PFSK-1 (cell line): ENCODE results near the gene TEX38.

ENCODE experiments used
- FOXP2 ChIP-seq: optimal IDR thresholded peaks from 2 replicates; pipeline ENCODE3; 2011; ENCODE audit warnings: borderline replicate concordance, control low read depth, inconsistent platforms; ENCODE audit not compliant: insufficient read depth; ENCODE audit errors: extremely low read length, extremely low read depth
- POLR2AphosphoS5 ChIP-seq: IDR thresholded peaks from 2 replicates; pipeline ENCODE4 v1.6.1; 2012; ENCODE audit warnings: low read depth, mild to moderate bottlenecking, control low read depth, low read length, moderate library complexity
- SIN3A ChIP-seq: IDR thresholded peaks from 2 replicates; pipeline ENCODE4 v1.6.1; 2012; ENCODE audit warnings: mild to moderate bottlenecking, low read length, moderate library complexity, borderline replicate concordance; ENCODE audit not compliant: insufficient read depth
- TAF1 ChIP-seq: IDR thresholded peaks from 2 replicates; pipeline ENCODE4 v1.6.1; 2012; ENCODE audit warnings: low read length, control low read depth, borderline replicate concordance; ENCODE audit not compliant: insufficient read depth
- TF ChIP-seq, protein P1 (sequence below), 2 experiments: IDR thresholded peaks; 2 replicates each; pipeline versions ENCODE4 v1.6.1 to v1.8.0; 2011 to 2012; ENCODE audit warnings: low read depth in 2 of 2, low read length in 2 of 2, control low read depth in 1 of 2, inconsistent platforms in 1 of 2, mild to moderate bottlenecking in 1 of 2, moderate library complexity in 1 of 2; ENCODE audit not compliant: insufficient read depth in 1 of 2

The TEX38 gene

DNA sequence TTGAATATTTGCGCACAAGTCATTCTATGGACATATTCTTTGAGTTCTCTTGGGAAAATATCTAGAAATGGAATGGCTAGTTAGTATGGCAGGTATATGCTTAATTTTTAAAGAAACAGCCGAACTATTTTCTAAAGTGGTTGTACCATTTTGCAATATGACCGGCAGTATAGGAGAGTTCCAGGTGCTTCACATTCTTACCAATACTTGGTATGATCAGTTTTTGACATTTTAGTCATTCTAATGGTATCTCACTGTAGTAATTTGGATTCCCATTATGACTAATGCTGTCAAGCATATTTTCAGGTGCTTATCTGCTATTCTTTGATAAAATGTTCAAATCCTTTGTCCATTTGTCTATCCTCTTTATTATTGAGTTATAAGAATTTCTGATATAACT is 24.0 kb upstream of the TEX38 start:
- TF ChIP-seq, protein P1, sequence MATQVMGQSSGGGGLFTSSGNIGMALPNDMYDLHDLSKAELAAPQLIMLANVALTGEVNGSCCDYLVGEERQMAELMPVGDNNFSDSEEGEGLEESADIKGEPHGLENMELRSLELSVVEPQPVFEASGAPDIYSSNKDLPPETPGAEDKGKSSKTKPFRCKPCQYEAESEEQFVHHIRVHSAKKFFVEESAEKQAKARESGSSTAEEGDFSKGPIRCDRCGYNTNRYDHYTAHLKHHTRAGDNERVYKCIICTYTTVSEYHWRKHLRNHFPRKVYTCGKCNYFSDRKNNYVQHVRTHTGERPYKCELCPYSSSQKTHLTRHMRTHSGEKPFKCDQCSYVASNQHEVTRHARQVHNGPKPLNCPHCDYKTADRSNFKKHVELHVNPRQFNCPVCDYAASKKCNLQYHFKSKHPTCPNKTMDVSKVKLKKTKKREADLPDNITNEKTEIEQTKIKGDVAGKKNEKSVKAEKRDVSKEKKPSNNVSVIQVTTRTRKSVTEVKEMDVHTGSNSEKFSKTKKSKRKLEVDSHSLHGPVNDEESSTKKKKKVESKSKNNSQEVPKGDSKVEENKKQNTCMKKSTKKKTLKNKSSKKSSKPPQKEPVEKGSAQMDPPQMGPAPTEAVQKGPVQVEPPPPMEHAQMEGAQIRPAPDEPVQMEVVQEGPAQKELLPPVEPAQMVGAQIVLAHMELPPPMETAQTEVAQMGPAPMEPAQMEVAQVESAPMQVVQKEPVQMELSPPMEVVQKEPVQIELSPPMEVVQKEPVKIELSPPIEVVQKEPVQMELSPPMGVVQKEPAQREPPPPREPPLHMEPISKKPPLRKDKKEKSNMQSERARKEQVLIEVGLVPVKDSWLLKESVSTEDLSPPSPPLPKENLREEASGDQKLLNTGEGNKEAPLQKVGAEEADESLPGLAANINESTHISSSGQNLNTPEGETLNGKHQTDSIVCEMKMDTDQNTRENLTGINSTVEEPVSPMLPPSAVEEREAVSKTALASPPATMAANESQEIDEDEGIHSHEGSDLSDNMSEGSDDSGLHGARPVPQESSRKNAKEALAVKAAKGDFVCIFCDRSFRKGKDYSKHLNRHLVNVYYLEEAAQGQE (IDR thresholded peaks at IDR 0.05; ENCODE audit: insufficient read depth in 1 of 2, low read depth in 2 of 2, low read length in 2 of 2): no peak
- TF ChIP-seq FOXP2 (no peak), TAF1 (no peak), POLR2AphosphoS5 (no peak), SIN3A (no peak)

DNA sequence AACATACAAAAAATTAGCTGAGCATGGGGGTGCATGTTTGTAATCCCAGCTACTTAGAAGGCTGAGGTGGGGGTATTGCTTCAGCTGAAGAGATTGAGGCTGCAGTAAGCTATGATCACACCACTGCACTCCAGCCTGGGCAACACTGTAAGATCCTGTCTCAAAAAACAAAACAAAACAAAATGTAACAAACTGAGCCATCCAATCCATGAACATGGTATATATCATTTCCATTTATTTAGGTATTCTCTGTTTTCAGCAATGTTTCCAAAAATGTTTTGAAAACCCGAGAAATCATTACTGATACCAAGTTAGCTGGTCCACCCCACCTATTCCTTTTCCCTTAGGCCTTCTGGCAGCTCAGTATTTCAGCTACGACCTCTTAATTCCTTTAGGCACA is 21.9 kb upstream of the TEX38 start:
- TF ChIP-seq FOXP2 (no peak), POLR2AphosphoS5 (no peak), TAF1 (no peak), SIN3A (no peak)
- TF ChIP-seq, protein P1 (IDR thresholded peaks at IDR 0.05; ENCODE audit: insufficient read depth in 1 of 2, low read depth in 2 of 2, low read length in 2 of 2): no peak

DNA sequence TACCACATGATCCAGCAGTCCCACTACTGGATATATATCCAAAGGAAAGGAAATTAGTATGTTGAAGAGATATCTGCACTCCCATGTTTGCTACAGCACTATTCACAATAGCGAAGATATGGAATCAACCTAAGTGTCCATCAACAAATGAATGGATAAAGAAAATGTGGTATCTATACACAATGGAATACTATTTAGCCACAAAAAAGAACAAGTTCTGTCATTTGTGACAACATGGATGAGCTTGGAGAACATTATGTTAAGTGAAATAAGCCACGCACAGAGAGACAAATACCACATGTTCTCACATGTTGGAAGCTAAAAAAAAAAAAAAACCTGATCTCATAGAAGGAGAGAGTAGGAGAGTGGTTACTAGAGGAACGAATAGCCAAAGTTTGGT is 21.2 kb upstream of the TEX38 start:
- TF ChIP-seq POLR2AphosphoS5: no peak
- no peak for TF ChIP-seq SIN3A
- no peak for TF ChIP-seq TAF1
- TF ChIP-seq, protein P1 (IDR thresholded peaks at IDR 0.05; ENCODE audit: insufficient read depth in 1 of 2, low read depth in 2 of 2, low read length in 2 of 2): no peak
- no peak for TF ChIP-seq FOXP2

DNA sequence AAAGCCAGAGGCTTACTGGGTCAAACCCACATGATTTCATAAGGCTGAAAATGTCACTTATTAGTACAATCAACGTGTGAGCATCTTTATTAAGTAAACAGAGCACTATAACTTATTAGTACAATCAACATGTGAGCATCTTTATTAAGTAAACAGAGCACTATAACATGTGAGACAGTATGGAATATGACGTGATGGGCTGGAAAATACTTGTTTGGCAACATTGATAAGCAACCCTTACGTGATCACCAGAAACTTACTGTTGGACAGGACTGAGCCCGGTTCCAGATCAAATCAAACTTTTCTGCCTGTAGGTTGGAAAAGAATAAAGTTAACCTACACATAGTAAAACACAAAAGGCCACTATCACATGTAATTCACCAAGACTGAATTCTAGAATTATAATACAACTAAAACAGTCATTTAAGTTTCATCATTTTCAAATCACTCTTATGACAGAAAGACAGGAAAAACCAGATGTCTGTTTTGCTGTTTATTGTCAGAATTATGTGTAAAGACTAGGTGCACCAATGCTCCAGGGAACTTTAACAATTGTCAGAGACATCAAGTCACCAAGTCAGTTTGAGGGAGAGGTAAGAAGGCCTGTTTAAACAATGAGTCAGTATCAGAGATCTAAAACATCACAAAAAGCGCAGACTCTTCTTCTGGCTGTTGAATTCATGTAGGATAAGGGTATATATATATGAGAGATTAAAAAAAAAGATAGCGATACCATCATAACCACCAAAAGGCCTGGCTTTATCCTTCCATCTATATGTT is 19.1 kb upstream of the TEX38 start:
- TF ChIP-seq, protein P1 (IDR thresholded peaks at IDR 0.05; ENCODE audit: insufficient read depth in 1 of 2, low read depth in 2 of 2, low read length in 2 of 2): no peak
- no peak for TF ChIP-seq POLR2AphosphoS5
- TF ChIP-seq FOXP2: no peak
- TF ChIP-seq TAF1: no peak
- TF ChIP-seq SIN3A: no peak
